A204.1 (cell line): ENCODE results near the gene CPTP.
A peak's percentile ranks its signal among the peaks of the same experiment; 100 is the strongest.

Experiments
- FAIRE-seq: peaks from 2 replicates; lab custom pipeline; 2012; peaks lifted over from hg19 to GRCh38; lab: Jason Lieb, UNC

The CPTP gene

DNA sequence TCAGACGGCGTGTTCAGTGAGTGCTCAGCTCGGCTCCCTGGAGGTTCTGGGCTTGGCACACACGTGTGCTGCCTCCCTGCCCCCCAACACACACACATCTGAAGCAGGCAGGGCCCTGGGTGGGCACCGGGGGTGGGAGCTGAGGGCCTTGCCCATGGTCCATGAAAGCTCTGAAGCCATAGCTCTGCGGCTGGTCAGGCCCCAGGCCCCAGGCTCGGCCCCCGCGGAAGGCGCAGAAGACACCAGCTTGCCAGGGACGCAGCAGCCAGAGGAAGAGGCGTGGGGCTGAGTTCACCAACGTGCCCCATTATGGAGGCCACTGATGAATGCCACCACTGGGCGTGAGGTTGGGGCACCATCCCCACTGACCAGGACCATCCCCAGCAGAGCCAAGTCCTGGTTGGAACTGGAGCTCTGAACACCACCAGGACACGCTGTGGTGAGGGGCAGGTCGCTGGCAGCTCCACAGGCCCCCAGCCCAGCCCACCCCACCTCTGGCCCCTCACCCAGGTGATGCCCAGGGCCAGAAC, 46.2 kb downstream of the CPTP start:
- FAIRE-seq = no peak

DNA sequence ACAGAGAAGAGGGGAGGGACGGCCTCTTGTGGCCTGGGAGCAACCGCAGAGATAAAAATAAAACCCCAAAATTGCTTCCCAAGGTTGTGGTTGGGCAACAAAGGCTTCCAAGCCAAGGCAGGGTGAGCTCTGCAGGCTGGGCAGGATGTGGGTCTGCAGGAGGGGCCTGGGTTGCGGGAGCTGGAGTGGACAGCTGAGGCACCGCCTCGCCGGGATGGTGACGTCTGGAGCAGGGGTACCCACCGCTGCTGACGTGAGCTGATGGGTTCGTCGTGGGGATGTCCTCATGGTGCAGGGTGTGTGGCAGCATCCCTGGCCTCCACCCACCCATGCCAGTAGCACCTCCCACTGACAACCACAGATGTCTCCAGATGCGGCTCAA, 46.8 kb downstream of the CPTP start:
- FAIRE-seq = no peak

DNA sequence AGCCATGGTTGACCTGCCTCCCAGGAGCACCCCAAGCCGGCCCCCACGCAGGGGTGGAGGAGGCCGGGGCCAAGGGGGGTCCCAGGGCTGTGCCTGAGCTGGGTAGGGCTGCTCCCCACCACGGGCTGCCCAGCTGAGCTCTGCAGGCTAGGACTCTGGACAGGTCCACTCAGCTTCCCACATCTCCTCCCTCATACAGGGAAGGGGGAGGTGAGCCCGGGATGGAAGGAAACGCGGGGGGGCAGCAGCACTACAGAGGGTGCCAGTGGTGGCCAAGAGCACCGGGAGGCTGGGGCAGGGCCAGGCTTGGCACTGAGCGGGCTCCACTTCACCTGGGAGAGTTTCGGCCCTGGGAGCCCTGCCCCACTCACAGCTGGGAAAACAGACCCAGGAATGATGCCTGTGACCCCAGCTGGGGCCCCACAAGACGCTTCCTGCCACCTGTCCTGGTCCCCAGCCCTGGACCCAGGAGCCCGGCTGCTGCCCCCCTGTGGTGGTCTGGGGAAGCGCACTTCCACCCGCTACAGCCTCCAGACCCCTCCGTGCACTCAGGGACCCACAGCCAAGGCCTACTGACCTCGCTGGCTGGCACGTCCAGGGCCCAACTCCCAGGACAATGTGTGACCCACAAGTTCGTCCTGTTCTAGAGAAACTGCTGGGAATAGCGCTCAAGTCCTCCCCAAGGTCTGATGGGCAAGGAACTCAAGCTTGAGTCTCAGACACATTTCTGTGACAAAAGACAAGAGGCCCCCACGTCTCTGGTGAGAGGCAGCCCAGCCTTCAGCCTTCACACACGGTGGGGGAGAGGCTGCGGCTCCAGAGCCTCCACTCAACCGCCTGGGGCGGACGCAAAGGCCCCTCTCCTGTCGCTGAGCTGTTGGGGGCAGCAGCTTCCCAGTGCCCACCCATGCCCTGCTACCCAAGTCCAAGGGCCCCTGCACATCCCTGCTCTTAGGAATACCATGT, 47.4 kb downstream of the CPTP start:
- no peak for FAIRE-seq

GRCh38 chr1:1373051-1373814, 48.6 kb downstream of the CPTP start:
- no peak for FAIRE-seq

- FAIRE-seq = no peak
Measured at GRCh38 chr1:1373815-1374588, 49.4 kb downstream of the CPTP start.

DNA sequence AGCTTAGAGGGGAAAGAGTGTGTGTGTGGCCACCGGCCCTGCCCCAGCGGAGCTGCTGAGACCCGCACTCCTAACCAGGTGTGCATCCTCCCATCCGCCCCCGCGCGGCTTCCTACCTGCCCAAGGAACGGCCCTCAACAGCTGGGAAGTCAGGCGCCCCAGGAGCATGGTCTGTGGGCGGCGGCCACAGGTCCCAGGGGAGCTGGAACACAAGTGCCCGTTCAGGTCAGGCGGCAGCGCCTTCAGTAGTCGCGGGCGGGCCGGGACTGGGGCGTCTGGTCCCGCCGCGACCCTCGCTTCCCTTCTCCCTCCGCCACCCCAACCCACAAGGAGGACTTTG, 50.0 kb downstream of the CPTP start:
- no peak for FAIRE-seq

DNA sequence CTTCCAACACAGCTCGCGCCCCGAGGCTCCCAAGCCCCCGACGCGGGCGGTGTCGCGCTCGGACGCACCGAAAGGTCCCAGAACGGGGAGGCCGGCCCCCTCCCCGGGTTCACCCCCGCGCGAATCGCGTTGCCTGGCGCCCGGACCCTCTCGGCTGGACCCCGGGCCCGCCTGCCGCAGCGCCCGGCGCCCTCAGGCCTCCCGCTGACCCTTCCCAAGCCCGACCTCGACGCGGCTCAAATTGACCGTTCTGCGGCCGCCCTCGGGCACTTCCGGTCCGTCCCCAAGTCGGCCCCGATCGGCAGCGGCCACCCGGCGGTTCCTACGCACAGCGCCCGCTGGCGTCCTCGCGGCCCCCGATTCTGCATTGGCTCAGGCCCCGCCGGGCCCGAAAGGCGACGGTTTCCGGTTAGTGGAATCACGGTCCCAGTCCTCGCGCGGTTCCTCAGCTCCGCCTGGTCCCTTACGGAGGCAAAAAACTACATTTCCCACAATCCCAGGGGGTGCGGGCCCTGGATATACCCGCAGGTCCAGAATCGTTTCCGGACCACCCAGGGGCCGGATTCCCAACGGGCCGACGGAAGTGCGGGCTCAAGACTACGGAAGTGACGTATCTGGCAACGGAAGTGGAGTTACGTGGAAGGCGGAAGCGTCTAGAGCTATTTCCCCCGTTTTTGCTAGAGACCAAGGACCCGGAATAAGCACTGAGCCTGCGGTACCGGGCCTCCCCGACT, 50.5 kb downstream of the CPTP start, which contains the start of gene AURKAIP1:
Gene AURKAIP1, minus strand, starts transcription at position 279 of the 734 bp plus-strand sequence. CDS start 451 bp downstream, outside the sequence.
- peak; percentile 99 for FAIRE-seq

DNA sequence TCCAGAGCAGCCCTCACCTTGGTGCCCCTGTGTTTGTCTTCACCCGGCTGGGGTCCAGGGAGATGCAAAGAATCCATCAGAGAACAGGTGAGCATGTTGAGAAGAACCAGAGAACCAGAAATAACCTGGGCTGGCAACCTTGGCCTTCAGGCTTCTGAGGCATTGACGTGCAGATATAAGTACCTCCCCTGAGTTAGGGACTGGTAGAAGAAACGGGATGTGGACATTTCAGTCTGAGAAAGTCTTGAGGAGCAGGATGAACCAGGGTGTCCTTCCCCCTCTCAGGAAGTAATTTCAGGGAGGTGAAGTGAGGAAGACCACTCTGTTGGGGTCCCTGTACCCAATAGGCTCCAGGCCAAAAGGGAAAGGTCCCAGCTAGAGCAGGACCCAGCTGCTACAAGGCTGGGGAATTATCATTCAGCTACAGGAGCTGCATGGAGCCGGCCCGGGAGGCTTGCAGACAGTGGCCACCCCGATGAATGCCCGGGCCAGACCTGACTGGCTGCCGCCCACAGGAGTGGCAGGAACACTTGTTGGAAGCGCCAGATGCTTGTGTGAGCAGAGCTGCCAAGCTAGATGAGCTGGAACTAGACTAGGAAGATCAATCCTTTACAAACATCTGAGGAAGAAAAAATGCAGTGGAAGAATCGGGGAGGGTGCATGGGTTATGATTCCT, 52.1 kb downstream of the CPTP start:
- FAIRE-seq = no peak

DNA sequence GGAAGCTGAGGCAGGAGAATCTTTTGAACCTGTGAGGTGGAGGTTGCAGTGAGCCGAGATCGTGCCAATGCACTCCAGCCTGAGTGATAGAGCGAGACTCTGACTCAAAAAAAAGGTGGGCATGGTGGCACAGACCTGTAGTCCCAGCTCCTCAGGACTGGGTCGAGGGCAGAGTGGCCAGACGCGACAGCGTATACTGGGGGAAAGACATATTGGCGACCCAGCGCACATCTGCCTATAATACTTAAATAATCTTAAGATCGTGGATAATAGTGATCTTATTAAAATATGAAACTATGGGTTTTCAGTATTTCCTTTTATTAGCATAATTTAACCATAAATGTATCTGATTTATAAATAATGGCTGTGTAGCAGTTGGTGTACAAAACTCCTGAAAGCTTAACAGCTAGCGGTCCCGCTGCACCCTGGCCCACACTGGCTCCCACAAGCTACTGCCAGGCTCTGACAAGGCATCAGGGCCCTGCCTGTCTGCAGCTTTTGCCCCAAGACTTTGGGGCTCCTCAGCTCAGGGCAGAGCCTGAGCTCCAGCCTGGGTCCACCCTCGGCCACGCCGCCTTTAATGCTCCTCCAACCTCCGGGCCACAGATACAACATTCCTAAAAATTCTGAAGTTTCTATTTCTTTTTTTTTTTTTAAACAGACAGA, 53.1 kb downstream of the CPTP start:
- no peak for FAIRE-seq
